HCT116 (cell line): ENCODE results near the gene ARHGAP33. TPM values are rescaled to one million over a fixed set of nuclear protein-coding genes. Genes with fewer than 3 reads are reported as not detected.

Experiments
- ATAC-seq: fragments of 200-7000 bp; cut with Tn5 transposase; 2 replicates; pipeline ENCODE4 v1.9.1; 2020; ENCODE audit warnings: mild to moderate bottlenecking, moderate library complexity
- BruUV-seq: library from RNA; stranded (reverse); fragments of 400-500 nt; replicated peaks from 2 replicates; lab custom pipeline; 2021; lab: Mats Ljungman, UMichigan
- CTCF ChIA-PET: fragments of 300-600 bp; sonication (Branson Sonifier 250); formaldehyde crosslinking; loops from one replicate; lab custom pipeline; 2021; ENCODE audit warnings: antibody characterized with exemption; lab: Charles Lee
- POLR2A ChIA-PET: fragments of 300-600, 350-600 bp; sonication (Branson Sonifier 250); formaldehyde crosslinking; loops from one replicate; lab custom pipeline; 2021; ENCODE audit warnings: antibody characterized with exemption; lab: Charles Lee
- RAD21 ChIA-PET, 2 experiments: fragments of 300-600 bp; sonication (Branson Sonifier 250); formaldehyde crosslinking; loops; one replicate each; lab custom pipeline; 2023; ENCODE audit warnings: low total read pairs in 2 of 2; ENCODE audit not compliant: uncharacterized antibody in 2 of 2, unreplicated experiment in 2 of 2, low non-redundant PET in 1 of 2; lab: Charles Lee
- DNase-seq: peaks from one replicate; pipeline ENCODE4 v3.0.0-alpha.2; 2010; ENCODE audit warnings: low read depth, low spot score
- H2AFZ ChIP-seq: fragments of 200-600 bp; shearing (Covaris generic), sonication (generic); 2 replicates; pipeline ENCODE4 v1.6.1; 2017; ENCODE audit warnings: low read depth, mixed run types, mixed read lengths, antibody characterized with exemption, low read length; ENCODE audit not compliant: poor library complexity, severe bottlenecking
- H3K27ac ChIP-seq: 2 replicates; pipeline ENCODE4 v1.5.1; 2012; ENCODE audit warnings: low read depth, low read length
- H3K27me3 ChIP-seq: fragments of 200-600 bp; sonication (generic); 2 replicates; pipeline ENCODE4 v1.6.1; 2016; ENCODE audit warnings: mixed run types, low read length, mixed read lengths; ENCODE audit not compliant: insufficient read depth
- H3K36me3 ChIP-seq, 2 experiments: fragments of 200-500 bp in 1 of 2; fragments of 200-600 bp in 1 of 2; sonication (Bioruptor generic) in 1 of 2; sonication (generic) in 1 of 2; 2 replicates each; pipeline versions ENCODE4 v1.5.1 to v1.6.1; 2014 to 2016; ENCODE audit warnings: low read length in 2 of 2, inconsistent platforms in 1 of 2, mixed read lengths in 1 of 2, mixed run types in 1 of 2; ENCODE audit not compliant: insufficient read depth in 2 of 2, control insufficient read depth in 1 of 2
- H3K4me1 ChIP-seq, 2 experiments: fragments of 200-600 bp in 1 of 2; sonication (generic) in 1 of 2; 2 replicates each; pipeline versions ENCODE4 v1.5.1 to v1.6.1; 2012 to 2017; ENCODE audit warnings: low read length in 2 of 2, inconsistent platforms in 1 of 2, mild to moderate bottlenecking in 1 of 2, mixed read lengths in 1 of 2, mixed run types in 1 of 2, moderate library complexity in 1 of 2; ENCODE audit not compliant: insufficient read depth in 2 of 2, control insufficient read depth in 1 of 2
- H3K4me2 ChIP-seq: fragments of 200-600 bp; sonication (generic); 2 replicates; pipeline ENCODE4 v1.6.1; 2017; ENCODE audit warnings: mixed run types, low read length, mixed read lengths
- H3K4me3 ChIP-seq, 2 experiments: fragments of 200-600 bp in 1 of 2; sonication (generic) in 1 of 2; replicated peaks in 1 of 2; 2 replicates each; pipeline ENCODE4 v1.5.1; 2011 to 2016; ENCODE audit warnings: low read length in 2 of 2, control low read depth in 1 of 2, low read depth in 1 of 2, mild to moderate bottlenecking in 1 of 2, mixed read lengths in 1 of 2, mixed run types in 1 of 2
- H3K79me2 ChIP-seq: fragments of 200-600 bp; sonication (generic); 2 replicates; pipeline ENCODE4 v1.6.1; 2017; ENCODE audit warnings: mild to moderate bottlenecking, mixed run types, low read length, moderate library complexity, mixed read lengths; ENCODE audit not compliant: insufficient read depth
- H3K9ac ChIP-seq: fragments of 200-600 bp; sonication (generic); 2 replicates; pipeline ENCODE4 v1.6.1; 2016; ENCODE audit warnings: low read length, mixed read lengths
- H3K9me2 ChIP-seq: fragments of 200-600 bp; sonication (generic), shearing (Covaris generic); 2 replicates; pipeline ENCODE4 v1.6.1; 2017; ENCODE audit warnings: mixed run types, mild to moderate bottlenecking, moderate library complexity; ENCODE audit not compliant: insufficient read depth
- H3K9me3 ChIP-seq, 2 experiments: fragments of 200-500 bp in 1 of 2; fragments of 200-600 bp in 1 of 2; sonication (Bioruptor generic) in 1 of 2; sonication (generic) in 1 of 2; 2 replicates each; pipeline ENCODE4 v1.6.1; 2014 to 2017; ENCODE audit warnings: low read length in 2 of 2, mixed read lengths in 2 of 2, inconsistent platforms in 1 of 2, low read depth in 1 of 2, mild to moderate bottlenecking in 1 of 2, mixed run types in 1 of 2, moderate library complexity in 1 of 2; ENCODE audit not compliant: control insufficient read depth in 1 of 2, insufficient read depth in 1 of 2
- H4K20me1 ChIP-seq: fragments of 200-600 bp; sonication (generic), shearing (Covaris generic); 2 replicates; pipeline ENCODE4 v1.6.1; 2017; ENCODE audit warnings: mixed run types, mild to moderate bottlenecking, moderate library complexity; ENCODE audit not compliant: insufficient read depth
- EGR1 ChIP-seq: IDR thresholded peaks from 2 replicates; pipeline ENCODE4 v1.6.1; 2012; ENCODE audit warnings: low read depth
- EZH2 ChIP-seq: fragments of 200-600 bp; sonication (generic); IDR thresholded peaks from 2 replicates; pipeline ENCODE4 v1.6.1; 2017; ENCODE audit warnings: antibody characterized with exemption, mixed run types
- EZH2phosphoT487 ChIP-seq: fragments of 200-600 bp; IDR thresholded peaks from 2 replicates; pipeline ENCODE4 v1.6.1; 2018; ENCODE audit warnings: antibody characterized with exemption, borderline replicate concordance
- FOSL1 ChIP-seq: IDR thresholded peaks from 2 replicates; pipeline ENCODE4 v1.6.1; 2012; ENCODE audit warnings: low read depth
- POLR2A ChIP-seq: IDR thresholded peaks from 2 replicates; pipeline ENCODE4 v1.7.0; 2011; ENCODE audit warnings: borderline replicate concordance; ENCODE audit not compliant: insufficient read depth, insufficient read length; ENCODE audit errors: extremely low read depth
- POLR2AphosphoS5 ChIP-seq: IDR thresholded peaks from 2 replicates; pipeline ENCODE4 v1.6.1; 2011; ENCODE audit warnings: mild to moderate bottlenecking, low read depth, low read length, moderate library complexity
- RAD21 ChIP-seq: IDR thresholded peaks from 2 replicates; pipeline ENCODE4 v1.6.1; 2012; ENCODE audit warnings: low read depth, mild to moderate bottlenecking
- SP1 ChIP-seq: IDR thresholded peaks from 2 replicates; pipeline ENCODE4 v1.6.1; 2012; ENCODE audit warnings: low read depth
- SRF ChIP-seq: IDR thresholded peaks from 2 replicates; pipeline ENCODE4 v1.6.1; 2012; ENCODE audit warnings: low read depth
- TCF7L2 ChIP-seq: IDR thresholded peaks from 2 replicates; pipeline ENCODE4 v1.7.0; 2011; ENCODE audit warnings: borderline replicate concordance, inconsistent platforms; ENCODE audit not compliant: insufficient read depth, insufficient read length; ENCODE audit errors: extremely low read depth
- YY1 ChIP-seq: IDR thresholded peaks from 2 replicates; pipeline ENCODE4 v1.6.1; 2011; ENCODE audit warnings: low read length, low read depth, moderate library complexity, mild to moderate bottlenecking; ENCODE audit not compliant: insufficient replicate concordance; ENCODE audit errors: extremely low read depth
- ZFX ChIP-seq: fragments of 450-650 bp; IDR thresholded peaks from 2 replicates; pipeline ENCODE4 v1.6.1; 2017
- ZNF274 ChIP-seq: fragments of 200-500 bp; sonication (Bioruptor generic); IDR thresholded peaks from 2 replicates; pipeline ENCODE4 v1.6.1; 2014; ENCODE audit warnings: mild to moderate bottlenecking, low read depth, low read length, inconsistent platforms
- intact Hi-C: fragments of 100-400 bp; cut with micrococcal nuclease; formaldehyde crosslinking; loops from 2 replicates; pipeline ENCODE4 v1.10.0; 2022
- total RNA-seq: library from RNA; stranded (reverse); gene quantifications from one replicate; pipeline ENCODE4 v1.2.1, GENCODE V29; 2021; ENCODE audit not compliant: unreplicated experiment
- TF ChIP-seq, protein P1 (sequence below): IDR thresholded peaks from 2 replicates; pipeline ENCODE4 v1.6.1; 2011; ENCODE audit warnings: mild to moderate bottlenecking, low read length, moderate library complexity; ENCODE audit not compliant: insufficient replicate concordance; ENCODE audit errors: extremely low read depth
- TF ChIP-seq, protein P2 (sequence below): IDR thresholded peaks from 2 replicates; pipeline ENCODE4 v1.6.1; 2012
- TF ChIP-seq, protein P3 (sequence below): IDR thresholded peaks from 2 replicates; pipeline ENCODE4 v1.6.1; 2012; ENCODE audit warnings: low read depth
- TF ChIP-seq, protein P4 (sequence below), 3 experiments: fragments of 200-600 bp in 1 of 3; sonication (generic) in 1 of 3; IDR thresholded peaks in 2 of 3; conservative IDR thresholded peaks in 1 of 3; 2 replicates each; pipeline ENCODE4 v1.5.1; 2012 to 2017; ENCODE audit warnings: low read depth in 2 of 3, low read length in 2 of 3, antibody characterized with exemption in 1 of 3, borderline replicate concordance in 1 of 3, control low read depth in 1 of 3, mild to moderate bottlenecking in 1 of 3, mixed read lengths in 1 of 3, mixed run types in 1 of 3, moderate library complexity in 1 of 3; ENCODE audit not compliant: insufficient read depth in 1 of 3

The ARHGAP33 gene
- total RNA-seq, 1 experiment from 2014 or later: 30.2 TPM

DNA sequence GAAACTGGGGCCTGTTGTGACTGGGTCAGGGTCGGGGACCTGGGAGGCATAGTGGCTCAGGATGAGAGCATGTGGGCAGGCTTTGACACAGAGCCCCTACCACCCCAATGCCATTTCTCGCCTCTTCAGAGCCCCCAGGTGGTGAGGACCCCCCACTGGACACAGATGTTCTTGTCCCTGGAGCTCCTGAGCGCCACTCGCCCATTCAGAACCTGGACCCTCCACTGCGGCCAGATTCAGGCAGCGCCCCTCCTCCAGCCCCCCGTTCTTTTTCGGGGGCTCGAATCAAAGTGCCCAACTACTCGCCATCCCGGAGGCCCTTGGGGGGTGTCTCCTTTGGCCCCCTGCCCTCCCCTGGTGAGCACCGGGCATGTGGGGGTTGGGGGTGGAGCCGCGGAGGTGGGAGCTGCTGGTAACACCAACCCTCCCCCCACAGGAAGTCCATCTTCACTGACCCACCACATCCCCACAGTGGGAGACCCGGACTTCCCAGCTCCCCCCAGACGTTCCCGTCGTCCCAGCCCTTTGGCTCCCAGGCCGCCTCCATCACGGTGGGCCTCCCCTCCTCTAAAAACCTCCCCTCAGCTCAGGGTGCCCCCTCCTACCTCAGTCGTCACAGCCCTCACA, 43.5 kb upstream of the ARHGAP33 start:
- TF ChIP-seq, protein P1, sequence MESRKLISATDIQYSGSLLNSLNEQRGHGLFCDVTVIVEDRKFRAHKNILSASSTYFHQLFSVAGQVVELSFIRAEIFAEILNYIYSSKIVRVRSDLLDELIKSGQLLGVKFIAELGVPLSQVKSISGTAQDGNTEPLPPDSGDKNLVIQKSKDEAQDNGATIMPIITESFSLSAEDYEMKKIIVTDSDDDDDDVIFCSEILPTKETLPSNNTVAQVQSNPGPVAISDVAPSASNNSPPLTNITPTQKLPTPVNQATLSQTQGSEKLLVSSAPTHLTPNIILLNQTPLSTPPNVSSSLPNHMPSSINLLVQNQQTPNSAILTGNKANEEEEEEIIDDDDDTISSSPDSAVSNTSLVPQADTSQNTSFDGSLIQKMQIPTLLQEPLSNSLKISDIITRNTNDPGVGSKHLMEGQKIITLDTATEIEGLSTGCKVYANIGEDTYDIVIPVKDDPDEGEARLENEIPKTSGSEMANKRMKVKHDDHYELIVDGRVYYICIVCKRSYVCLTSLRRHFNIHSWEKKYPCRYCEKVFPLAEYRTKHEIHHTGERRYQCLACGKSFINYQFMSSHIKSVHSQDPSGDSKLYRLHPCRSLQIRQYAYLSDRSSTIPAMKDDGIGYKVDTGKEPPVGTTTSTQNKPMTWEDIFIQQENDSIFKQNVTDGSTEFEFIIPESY: no peak
- TF ChIP-seq EZH2 (no peak), FOSL1 (no peak), YY1 (no peak), ZFX (no peak), POLR2AphosphoS5 (no peak), EZH2phosphoT487 (no peak), EGR1 (no peak), SRF (no peak), RAD21 (no peak), ZNF274 (no peak), TCF7L2 (no peak), SP1 (no peak), POLR2A (no peak)
- TF ChIP-seq, protein P2, sequence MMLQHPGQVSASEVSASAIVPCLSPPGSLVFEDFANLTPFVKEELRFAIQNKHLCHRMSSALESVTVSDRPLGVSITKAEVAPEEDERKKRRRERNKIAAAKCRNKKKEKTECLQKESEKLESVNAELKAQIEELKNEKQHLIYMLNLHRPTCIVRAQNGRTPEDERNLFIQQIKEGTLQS: no peak
- TF ChIP-seq, protein P3, sequence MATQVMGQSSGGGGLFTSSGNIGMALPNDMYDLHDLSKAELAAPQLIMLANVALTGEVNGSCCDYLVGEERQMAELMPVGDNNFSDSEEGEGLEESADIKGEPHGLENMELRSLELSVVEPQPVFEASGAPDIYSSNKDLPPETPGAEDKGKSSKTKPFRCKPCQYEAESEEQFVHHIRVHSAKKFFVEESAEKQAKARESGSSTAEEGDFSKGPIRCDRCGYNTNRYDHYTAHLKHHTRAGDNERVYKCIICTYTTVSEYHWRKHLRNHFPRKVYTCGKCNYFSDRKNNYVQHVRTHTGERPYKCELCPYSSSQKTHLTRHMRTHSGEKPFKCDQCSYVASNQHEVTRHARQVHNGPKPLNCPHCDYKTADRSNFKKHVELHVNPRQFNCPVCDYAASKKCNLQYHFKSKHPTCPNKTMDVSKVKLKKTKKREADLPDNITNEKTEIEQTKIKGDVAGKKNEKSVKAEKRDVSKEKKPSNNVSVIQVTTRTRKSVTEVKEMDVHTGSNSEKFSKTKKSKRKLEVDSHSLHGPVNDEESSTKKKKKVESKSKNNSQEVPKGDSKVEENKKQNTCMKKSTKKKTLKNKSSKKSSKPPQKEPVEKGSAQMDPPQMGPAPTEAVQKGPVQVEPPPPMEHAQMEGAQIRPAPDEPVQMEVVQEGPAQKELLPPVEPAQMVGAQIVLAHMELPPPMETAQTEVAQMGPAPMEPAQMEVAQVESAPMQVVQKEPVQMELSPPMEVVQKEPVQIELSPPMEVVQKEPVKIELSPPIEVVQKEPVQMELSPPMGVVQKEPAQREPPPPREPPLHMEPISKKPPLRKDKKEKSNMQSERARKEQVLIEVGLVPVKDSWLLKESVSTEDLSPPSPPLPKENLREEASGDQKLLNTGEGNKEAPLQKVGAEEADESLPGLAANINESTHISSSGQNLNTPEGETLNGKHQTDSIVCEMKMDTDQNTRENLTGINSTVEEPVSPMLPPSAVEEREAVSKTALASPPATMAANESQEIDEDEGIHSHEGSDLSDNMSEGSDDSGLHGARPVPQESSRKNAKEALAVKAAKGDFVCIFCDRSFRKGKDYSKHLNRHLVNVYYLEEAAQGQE: no peak
- TF ChIP-seq, protein P4, sequence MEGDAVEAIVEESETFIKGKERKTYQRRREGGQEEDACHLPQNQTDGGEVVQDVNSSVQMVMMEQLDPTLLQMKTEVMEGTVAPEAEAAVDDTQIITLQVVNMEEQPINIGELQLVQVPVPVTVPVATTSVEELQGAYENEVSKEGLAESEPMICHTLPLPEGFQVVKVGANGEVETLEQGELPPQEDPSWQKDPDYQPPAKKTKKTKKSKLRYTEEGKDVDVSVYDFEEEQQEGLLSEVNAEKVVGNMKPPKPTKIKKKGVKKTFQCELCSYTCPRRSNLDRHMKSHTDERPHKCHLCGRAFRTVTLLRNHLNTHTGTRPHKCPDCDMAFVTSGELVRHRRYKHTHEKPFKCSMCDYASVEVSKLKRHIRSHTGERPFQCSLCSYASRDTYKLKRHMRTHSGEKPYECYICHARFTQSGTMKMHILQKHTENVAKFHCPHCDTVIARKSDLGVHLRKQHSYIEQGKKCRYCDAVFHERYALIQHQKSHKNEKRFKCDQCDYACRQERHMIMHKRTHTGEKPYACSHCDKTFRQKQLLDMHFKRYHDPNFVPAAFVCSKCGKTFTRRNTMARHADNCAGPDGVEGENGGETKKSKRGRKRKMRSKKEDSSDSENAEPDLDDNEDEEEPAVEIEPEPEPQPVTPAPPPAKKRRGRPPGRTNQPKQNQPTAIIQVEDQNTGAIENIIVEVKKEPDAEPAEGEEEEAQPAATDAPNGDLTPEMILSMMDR (IDR thresholded peaks at IDR 0.05 in 2 of 3, conservative IDR thresholded peaks at IDR 0.05 in 1 of 3; ENCODE audit: borderline replicate concordance in 1 of 3, insufficient read depth in 1 of 3, low read depth in 2 of 3, low read length in 2 of 3): no peak
- ATAC-seq (no peak), DNase-seq (no peak)
- Histone ChIP-seq H3K36me3 (peaks cover 45 to 51% of the 10 kb centered on the region in 2 experiments), H2AFZ (no peak overlapping the region), H3K4me2 (no peak overlapping the region), H3K4me3 (no peak overlapping the region), H4K20me1 (no peaks in the 10 kb centered on the region), H3K27me3 (no peaks in the 10 kb centered on the region), H3K9me2 (no peaks in the 10 kb centered on the region), H3K9ac (no peak overlapping the region), H3K4me1 (no peaks in the 10 kb centered on the region), H3K9me3 (no peaks in the 10 kb centered on the region), H3K79me2 (no peaks in the 10 kb centered on the region), H3K27ac (no peak overlapping the region)
- ChIA-PET POLR2A (no interaction called here), CTCF (no interaction called here), RAD21 (no interaction called here)
- BruUV-seq: no TSS peak
- intact Hi-C loops: no loop called here
